Ramos (cell line): Measurements from ENCODE around the gene RNU6-7.

Experiments used
- in situ Hi-C: fragments of 300-500 bp; cut with MboI; formaldehyde crosslinking; loops from one replicate; pipeline ENCODE4 v1.14.3; 2022; ENCODE audit warnings: low sequenced_read_pairs; ENCODE audit not compliant: unreplicated experiment

RNU6-7 gene

GRCh38 chr14:32202998-32203882 lies 1.4 kb downstream of the RNU6-7 start, which contains the start of gene RNU6-8:
RNU6-8 (minus strand) TSS chr14:32203269.
- in situ Hi-C loops: no loop called here

GRCh38 chr14:32203928-32204357 lies 2.1 kb downstream of the RNU6-7 start:
- in situ Hi-C loops: no loop called here

- in situ Hi-C loops: no loop called here
Measured at GRCh38 chr14:32205554-32205953, 3.7 kb downstream of the RNU6-7 start.

GRCh38 chr14:32205984-32206383 lies 4.1 kb downstream of the RNU6-7 start:
- in situ Hi-C loops: no loop called here

GRCh38 chr14:32206552-32206951 lies 4.7 kb downstream of the RNU6-7 start:
- in situ Hi-C loops: no loop called here

- in situ Hi-C loops: no loop called here
Measured at GRCh38 chr14:32208490-32208889, 6.6 kb downstream of the RNU6-7 start.

- in situ Hi-C loops: no loop called here
Measured at GRCh38 chr14:32209471-32209870, 7.6 kb downstream of the RNU6-7 start.

GRCh38 chr14:32211068-32211404 lies 9.2 kb downstream of the RNU6-7 start:
- in situ Hi-C loops: no loop called here

GRCh38 chr14:32212833-32213232 lies 11.0 kb downstream of the RNU6-7 start:
- in situ Hi-C loops: no loop called here

- in situ Hi-C loops: no loop called here
Measured at GRCh38 chr14:32217301-32217700, 15.5 kb downstream of the RNU6-7 start.

GRCh38 chr14:32224737-32225377 lies 23.0 kb downstream of the RNU6-7 start:
- in situ Hi-C loops: no loop called here

- in situ Hi-C loops: no loop called here
Measured at GRCh38 chr14:32225378-32225920, 23.6 kb downstream of the RNU6-7 start.

GRCh38 chr14:32226056-32226455 lies 24.2 kb downstream of the RNU6-7 start:
- in situ Hi-C loops: no loop called here

- in situ Hi-C loops: no loop called here
Measured at GRCh38 chr14:32230181-32230580, 28.3 kb downstream of the RNU6-7 start.

- in situ Hi-C loops: no loop called here
Measured at GRCh38 chr14:32230695-32231280, 28.9 kb downstream of the RNU6-7 start.

GRCh38 chr14:32232481-32232880 lies 30.6 kb downstream of the RNU6-7 start:
- in situ Hi-C loops: no loop called here

GRCh38 chr14:32233260-32233659 lies 31.4 kb downstream of the RNU6-7 start:
- in situ Hi-C loops: no loop called here

GRCh38 chr14:32244404-32244803 lies 42.6 kb downstream of the RNU6-7 start:
- in situ Hi-C loops: no loop called here

- in situ Hi-C loops: no loop called here
Measured at GRCh38 chr14:32246751-32247150, 44.9 kb downstream of the RNU6-7 start.

GRCh38 chr14:32249371-32249770 lies 47.5 kb downstream of the RNU6-7 start:
- in situ Hi-C loops: no loop called here

- in situ Hi-C loops: loop anchor here (5.0 to 10.0 kb wide), 3 partner anchors 182 to 735 kb away; no protein-coding TSS in a partner anchor
Measured at GRCh38 chr14:32249780-32250179, 47.9 kb downstream of the RNU6-7 start.
